Stimulated activated CD8-positive, alpha-beta memory T cell treated with anti-CD3 and anti-CD28 coated beads, Interleukin-2, amount 100 ng/mL, for 1 hour (primary cell): ENCODE measurements around the gene SPTBN1.

ENCODE experiments used
- DNase-seq, 2 donors: peaks; one replicate each; pipeline ENCODE4 v3.0.0-alpha.2; 2020; ENCODE audit warnings: low read depth in 2 of 2

SPTBN1 gene

DNA sequence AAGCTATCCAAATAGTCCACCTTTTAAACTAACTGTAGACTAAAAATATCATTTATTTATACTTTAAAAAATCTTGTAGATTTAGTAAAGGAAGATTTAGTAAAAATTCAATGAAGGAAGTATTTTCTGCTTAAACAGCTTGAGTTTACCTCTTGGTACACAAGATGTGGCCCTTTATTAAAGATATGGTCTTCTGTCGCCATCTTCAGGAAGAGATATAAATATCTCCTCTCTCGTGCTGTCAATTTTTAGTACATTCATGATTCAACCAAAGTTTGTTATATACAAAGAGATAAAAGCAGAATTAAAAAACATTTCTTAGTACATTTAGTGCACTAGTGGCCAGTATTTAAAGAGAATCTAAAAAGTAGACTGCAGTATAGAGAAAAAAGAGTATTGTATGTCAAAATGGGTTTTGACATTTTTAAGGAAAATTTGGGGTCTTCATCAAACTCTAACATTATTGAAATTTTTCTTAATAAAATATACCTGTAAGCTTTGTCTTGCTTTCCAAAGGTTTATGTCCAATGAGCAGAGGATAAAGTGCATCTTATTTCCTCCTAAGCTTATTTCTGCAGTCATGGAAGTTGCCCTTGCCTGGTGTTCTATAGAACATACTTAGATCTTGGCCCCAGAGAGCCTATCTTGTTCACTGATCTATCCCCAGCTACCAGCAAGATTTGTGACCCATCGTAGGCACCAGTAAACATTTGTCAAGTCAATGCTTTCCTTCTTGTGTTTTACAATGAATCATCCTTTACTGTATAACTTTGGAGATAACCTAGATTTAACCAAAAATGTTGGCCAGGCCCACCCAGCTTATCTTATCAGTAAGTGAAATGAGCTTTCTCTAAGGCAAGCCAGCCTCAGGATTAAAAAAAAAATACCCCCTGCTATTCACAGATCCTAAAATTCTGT, 248.8 kb downstream of the SPTBN1 start:
- no peak for DNase-seq

GRCh38 chr2:54706622-54707021, 250.5 kb downstream of the SPTBN1 start:
- DNase-seq = no peak

DNA sequence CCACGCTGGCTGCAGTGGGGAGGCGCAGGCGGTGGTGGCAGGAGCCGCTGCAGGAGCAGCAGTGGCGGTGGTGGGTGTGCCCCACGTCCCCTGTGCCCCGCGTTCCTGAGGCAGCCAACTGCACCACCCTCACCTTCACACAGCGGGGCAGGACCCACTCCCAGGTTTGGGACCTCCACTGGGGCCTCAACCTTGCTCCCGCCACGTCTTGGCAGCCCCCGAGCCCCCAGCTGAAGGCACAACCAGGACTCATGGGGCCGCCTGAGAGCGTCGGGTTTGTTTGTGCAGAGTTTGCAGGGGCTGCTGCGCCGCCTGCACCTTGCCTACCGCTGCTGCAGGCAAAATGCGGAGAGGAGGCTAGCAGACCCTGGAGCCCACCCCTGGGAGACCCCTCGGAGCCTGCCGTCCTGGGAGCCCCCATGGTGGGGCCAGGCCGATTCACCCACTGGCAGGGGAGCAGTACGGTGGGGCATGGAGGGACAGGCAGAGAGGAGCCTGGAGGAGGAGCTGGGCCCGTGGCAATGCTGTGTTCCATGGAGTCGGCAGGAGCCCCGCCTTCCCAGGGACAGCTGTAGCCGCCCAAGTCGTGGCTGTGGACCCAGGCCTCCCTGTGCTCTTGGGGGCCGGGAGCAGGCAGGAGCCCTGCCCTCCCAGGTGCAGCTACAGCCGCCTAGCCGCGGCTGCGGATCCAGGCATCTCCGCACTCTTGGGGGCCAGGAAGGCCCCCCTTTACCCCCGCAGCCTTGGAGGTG, 252.6 kb downstream of the SPTBN1 start:
- no peak for DNase-seq

DNA sequence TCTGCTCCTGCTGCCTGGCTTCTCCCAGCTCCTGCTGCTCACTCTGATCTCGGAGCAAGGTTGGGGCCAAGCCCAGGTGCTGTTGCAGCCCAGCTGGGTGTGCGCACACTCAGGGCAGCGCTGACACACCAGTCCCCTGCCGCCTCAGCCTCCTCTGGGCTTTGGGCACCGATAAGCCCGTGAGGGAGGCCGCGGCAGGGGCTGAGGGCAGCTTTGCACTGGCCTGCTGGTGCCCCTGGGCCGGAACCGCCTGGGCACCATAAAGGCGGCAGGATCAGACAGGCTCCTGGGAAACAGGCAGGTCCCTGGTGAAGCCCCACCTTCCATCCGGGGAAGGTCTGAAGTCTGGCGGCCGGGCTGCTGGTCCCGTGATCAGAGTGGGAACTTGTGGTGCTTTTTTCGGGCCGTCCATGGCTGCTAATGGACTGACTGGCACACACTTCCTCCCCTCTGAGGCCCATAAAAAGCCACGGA, 253.2 kb downstream of the SPTBN1 start:
- no peak for DNase-seq

DNA sequence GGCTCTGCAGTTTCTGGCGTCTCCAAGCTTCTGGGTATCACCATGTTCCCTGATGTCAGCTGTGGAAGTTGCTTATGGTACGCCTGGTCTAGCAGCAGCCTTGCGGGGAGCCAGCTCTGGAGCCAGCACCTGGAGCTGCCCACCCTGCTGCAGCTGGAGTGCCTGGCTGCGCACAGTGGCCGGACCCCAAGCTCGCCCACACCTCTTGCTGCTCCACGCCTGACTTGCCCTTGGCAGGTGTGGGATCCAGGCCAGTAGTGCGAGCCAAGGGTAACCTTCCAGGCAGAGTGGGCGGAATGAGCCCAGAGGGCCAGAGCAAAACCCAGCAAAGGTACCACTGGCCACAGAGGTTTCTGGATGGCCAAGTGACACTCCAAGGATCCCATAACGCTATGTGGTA, 254.1 kb downstream of the SPTBN1 start:
- DNase-seq = no peak

DNA sequence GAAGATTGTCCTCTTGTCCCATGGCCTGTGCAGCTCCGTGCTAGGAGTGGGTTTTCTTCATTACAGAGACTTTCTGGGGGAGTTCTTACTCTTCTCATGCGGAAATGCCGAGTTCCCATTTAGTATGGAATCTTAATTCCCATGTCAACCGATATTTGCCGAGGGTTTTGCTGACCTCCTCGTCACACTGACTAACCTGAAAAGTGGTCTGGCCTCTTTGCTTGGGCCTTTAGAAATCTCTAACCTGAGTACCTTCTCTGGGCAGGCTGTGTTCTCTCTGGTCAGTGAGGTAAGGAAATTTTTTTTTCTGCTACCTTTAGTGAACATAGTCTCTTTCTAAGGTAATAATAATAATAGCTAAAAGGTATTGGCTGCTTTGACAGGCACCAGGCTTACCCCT, 256.4 kb downstream of the SPTBN1 start:
- no peak for DNase-seq

GRCh38 chr2:54714996-54715395, 258.9 kb downstream of the SPTBN1 start:
- DNase-seq = no peak

DNA sequence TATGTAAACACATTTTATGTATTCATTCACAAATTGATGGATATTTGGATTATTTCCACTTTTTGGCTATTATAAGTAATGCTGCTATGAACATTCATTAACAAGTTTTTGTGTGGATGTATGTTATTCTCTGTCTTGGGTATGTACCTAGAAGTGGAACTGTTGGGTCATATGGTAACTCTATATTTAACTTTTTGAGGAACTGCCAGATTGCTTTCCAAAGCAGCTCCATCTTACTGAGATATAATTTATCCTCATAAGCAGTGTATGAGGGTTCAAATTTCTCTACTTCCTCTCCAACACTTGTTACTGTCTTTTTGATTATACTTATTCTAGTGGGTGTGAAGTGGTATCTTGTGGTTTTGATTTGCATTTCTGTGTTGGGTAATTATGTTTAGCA, 260.2 kb downstream of the SPTBN1 start:
- no peak for DNase-seq

DNA sequence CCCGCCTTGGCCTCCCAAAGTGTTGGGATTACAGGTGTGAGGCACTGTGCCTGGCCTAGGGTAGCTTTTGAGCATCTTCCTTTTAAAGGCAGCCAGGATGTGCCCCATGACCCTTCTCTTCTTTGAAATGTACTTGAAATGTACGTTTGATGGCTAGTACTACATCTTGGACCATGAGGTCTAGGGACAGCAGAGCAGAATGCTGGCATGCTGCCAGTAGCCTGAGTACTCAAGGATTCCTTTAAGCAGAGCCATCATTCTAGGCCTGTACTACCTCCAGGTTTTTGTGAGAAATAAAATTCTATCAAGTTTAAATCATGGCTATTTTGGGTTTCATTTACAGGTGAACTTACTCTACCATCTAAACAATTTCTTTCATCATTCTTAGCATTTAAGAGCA, 264.4 kb downstream of the SPTBN1 start:
- DNase-seq = no peak
